Measurements from ENCODE around the gene PROKR1.
"Not testable (repeated sequence)": the region's sequence is repeated elsewhere in the genome, so short reads cannot be mapped to it uniquely, and the experiment has no call there.

The PROKR1 gene

DNA sequence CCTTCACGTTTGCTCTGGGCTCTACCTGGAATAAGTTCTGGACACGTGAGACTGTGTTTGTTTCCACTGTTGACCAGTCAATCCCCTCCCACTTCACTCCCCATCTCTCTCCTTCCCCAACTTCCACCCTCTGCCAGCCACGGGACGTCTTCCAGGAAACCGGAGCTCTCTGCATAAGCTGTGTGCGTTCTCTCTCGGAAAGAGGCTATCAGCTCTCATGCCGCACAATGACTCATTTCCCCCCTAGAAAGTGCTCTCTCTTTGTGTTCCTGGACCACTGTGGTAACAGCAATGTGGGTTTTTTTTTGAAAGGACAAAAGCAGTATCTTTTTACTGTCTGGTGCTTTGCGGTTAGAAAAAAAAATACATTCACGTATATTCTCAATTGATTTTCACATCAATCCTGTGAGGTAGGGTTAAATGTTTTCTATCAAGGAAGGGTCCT is 10.2 kb downstream of the PROKR1 start:
- DNase-seq (ENCODE audit: insufficient read length, low spot score) (peak; percentile 57), FAIRE-seq (no peak)

DNA sequence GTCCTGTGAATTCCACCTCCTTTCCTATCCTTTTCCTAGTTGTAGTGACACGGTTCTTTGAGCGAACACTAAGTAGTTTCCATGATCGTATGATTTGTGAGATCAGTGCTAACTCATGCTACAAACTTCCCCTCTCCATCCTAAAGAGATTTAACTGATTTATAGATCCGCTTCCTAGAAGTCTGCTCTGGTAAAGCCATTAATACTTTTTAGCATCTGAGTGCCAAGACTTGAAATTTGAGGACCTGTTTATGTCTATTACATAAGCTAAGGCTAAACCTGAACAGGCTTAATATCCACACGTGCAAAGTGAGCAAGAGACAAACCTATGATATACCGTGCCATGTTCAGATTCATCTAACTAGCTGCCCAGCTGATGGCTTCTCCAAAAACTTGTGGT is 14.9 kb downstream of the PROKR1 start:
- DNase-seq (ENCODE audit: insufficient read length, low spot score) (no peak), FAIRE-seq (no peak)

DNA sequence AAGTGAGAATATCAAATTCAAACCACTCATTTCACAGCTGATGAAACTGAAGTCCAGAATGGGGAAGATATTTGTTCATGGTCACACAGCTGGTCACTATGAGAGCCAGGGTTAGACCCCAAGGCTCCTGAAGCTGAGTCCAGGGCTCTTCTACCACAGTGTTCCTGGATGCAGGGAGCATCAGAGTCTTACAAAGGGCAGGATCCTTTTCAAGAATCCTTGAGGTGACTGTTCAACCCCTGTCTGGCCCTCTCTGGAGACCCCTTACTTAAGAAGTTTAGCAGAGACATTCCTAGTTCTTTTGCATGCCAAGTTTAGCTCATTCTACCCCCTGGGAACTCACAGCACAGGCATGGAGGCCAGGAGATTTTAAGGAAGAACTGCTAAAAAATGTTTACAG is 15.7 kb downstream of the PROKR1 start:
- FAIRE-seq (no peak), DNase-seq (ENCODE audit: insufficient read length, low spot score) (no peak)

DNA sequence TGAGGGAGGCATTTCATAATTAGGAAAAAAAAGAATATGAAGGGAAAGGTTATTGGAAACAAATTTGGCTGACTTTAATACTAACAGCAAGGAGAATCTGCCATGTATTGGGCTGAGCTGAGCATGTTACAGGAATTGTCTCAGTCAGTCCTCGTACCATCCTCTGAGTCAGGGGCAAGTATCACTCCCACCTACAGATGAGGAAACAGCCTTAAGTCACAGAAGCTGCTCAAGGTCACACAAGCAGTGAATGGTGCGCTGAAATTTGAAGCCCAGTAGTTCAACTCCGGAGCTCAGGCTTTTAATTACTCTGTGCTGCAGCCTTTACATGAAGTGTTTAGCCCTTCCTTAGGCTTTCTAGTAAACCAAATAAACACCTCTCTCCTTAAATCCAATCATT is 17.3 kb downstream of the PROKR1 start:
- FAIRE-seq (no peak), DNase-seq (ENCODE audit: insufficient read length, low spot score) (no peak)

GRCh38 chr2:68662466-68662865 is 19.1 kb downstream of the PROKR1 start:
- FAIRE-seq (no peak), DNase-seq (ENCODE audit: insufficient read length, low spot score) (no peak)

GRCh38 chr2:68663371-68664156 is 20.2 kb downstream of the PROKR1 start:
- DNase-seq (ENCODE audit: insufficient read length, low spot score) (no peak), FAIRE-seq (no peak)

- DNase-seq (ENCODE audit: insufficient read length, low spot score) (no peak), FAIRE-seq (no peak)
Observed at GRCh38 chr2:68667371-68667770, 24.0 kb downstream of the PROKR1 start.

- no peak for DNase-seq (ENCODE audit: insufficient read length, low spot score)
- FAIRE-seq: no peak
Observed at GRCh38 chr2:68669651-68670050, 26.3 kb downstream of the PROKR1 start.

GRCh38 chr2:68671961-68672360 is 28.6 kb downstream of the PROKR1 start:
- FAIRE-seq (no peak), DNase-seq (ENCODE audit: insufficient read length, low spot score) (no peak)

- FAIRE-seq: no peak
- DNase-seq (ENCODE audit: insufficient read length, low spot score): no peak
Observed at GRCh38 chr2:68673631-68674030, 30.3 kb downstream of the PROKR1 start.

- no peak for DNase-seq (ENCODE audit: insufficient read length, low spot score)
- FAIRE-seq: no peak
Observed at GRCh38 chr2:68675470-68675869, 32.1 kb downstream of the PROKR1 start.

DNA sequence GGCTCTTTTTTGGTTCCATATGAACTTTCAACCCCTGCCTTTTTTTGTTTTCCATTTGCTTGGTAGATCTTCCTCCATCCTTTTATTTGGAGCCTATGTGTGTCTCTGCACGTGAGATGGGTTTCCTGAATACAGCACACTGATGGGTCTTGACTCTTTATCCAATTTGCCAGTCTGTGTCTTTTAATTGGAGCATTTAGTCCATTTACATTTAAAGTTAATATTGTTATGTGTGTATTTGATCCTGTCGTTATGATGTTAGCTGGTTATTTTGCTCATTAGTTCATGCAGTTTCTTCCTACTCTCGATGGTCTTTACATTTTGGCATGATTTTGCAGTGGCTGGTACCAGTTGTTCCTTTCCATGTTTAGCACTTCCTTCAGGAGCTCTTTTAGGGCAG is 34.5 kb downstream of the PROKR1 start:
- not testable (repeated sequence) for FAIRE-seq; DNase-seq (ENCODE audit: insufficient read length, low spot score)

DNA sequence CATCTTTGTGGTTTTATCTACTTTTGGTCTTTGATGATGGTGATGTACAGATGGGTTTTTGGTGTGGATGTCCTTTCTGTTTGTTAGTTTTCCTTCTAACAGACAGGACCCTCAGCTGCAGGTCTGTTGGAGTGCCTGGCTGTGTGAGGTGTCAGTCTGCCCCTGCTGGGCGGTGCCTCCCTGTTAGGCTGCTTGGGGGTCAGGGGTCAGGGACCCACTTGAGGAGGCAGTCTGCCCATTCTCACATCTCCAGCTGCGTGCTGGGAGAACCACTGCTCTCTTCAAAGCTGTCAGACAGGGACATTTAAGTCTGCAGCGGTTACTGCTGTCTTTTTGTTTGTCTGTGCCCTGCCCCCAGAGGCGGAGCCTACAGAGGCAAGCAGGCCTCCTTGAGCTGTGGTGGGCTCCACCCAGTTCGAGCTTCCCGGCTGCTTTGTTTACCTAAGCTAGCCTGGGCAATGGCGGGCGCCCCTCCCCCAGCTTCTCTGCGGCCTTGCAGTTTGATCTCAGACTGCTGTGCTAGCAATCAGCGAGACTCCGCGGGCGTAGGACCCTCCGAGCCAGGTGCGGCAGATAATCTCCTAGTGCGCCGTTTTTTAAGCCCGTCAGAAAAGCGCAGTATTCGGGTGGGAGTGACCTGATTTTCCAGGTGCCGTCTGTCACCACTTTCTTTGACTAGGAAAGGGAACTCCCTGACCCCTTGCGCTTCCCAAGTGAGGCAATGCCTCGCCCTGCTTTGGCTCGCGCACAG is 36.0 kb downstream of the PROKR1 start:
- DNase-seq (ENCODE audit: insufficient read length, low spot score): not testable (repeated sequence)

GRCh38 chr2:68679917-68680267 is 36.5 kb downstream of the PROKR1 start:
- FAIRE-seq; DNase-seq (ENCODE audit: insufficient read length, low spot score): not testable (repeated sequence)

More for the DNA sequence above, 36.0 kb downstream of the PROKR1 start:
- not testable (repeated sequence) for FAIRE-seq

- DNase-seq (ENCODE audit: insufficient read length, low spot score) (no peak), FAIRE-seq (no peak)
Observed at GRCh38 chr2:68684197-68684596, 40.8 kb downstream of the PROKR1 start.

- no peak for FAIRE-seq
- no peak for DNase-seq (ENCODE audit: insufficient read length, low spot score)
Observed at GRCh38 chr2:68686178-68686577, 42.8 kb downstream of the PROKR1 start.

- FAIRE-seq (peak; percentile 57), DNase-seq (ENCODE audit: insufficient read length, low spot score) (no peak)
Observed at GRCh38 chr2:68687018-68687417, 43.6 kb downstream of the PROKR1 start.

DNA sequence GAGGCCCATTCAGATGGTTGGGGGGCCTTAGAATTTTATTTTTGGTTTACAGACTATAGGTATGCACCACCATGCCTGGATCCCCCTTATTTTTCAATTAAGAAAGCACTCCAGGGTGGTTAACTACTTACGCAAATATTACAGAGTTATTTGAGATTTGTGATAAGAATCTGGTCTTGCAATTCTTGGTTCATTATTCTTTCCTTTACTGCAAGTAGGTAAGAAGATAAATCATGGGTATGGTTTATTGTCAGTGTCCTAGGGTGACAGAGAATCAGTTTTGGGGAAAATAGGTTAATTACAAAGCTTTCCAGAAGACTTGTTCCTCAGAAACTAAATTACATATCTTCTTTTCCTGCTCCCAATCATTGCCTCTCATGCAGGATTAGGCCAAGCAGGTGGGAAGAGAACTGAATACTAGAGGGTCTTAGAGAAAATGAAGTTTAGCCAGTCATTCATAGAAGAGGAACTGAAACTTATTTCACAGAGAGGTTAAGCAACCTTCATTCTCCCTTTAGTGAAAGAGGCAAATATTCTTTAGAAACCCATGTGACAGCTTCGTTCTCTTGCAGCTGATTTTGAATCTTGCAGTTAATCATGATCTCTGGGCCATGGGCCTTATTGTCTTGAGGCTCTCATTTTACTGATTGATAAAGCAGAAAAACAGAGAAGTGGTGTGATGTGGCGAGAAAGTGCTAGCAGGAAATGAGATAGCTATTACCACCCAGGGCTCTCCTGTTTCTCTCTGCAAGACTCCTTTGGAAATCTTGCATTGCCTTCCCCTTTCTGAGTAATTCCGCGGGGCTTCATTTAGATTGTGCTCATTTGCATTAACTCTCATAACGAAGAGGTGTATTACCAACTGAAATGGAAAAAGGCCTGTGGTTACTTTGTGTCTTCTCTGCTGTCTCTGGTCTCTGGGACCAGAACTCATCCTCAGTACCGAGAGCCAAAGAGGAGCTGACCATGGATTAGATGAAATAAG is 46.5 kb downstream of the PROKR1 start:
- DNase-seq (ENCODE audit: insufficient read length, low spot score) (no peak), FAIRE-seq (no peak)

GRCh38 chr2:68690851-68691250 is 47.5 kb downstream of the PROKR1 start:
- FAIRE-seq (no peak), DNase-seq (ENCODE audit: insufficient read length, low spot score) (no peak)

GRCh38 chr2:68692511-68692910 is 49.1 kb downstream of the PROKR1 start:
- FAIRE-seq (no peak), DNase-seq (ENCODE audit: insufficient read length, low spot score) (no peak)

- FAIRE-seq (no peak), DNase-seq (ENCODE audit: insufficient read length, low spot score) (no peak)
Observed at GRCh38 chr2:68693951-68694350, 50.6 kb downstream of the PROKR1 start.

Measured in HTR-8/SVneo (cell line).